ENCODE measurements around the gene CXorf66. TPM values are rescaled to one million over a fixed set of nuclear protein-coding genes. Genes with fewer than 3 reads are reported as not detected.

The CXorf66 gene
- total RNA-seq, 4 donors from 2014 or later, result not detected

DNA sequence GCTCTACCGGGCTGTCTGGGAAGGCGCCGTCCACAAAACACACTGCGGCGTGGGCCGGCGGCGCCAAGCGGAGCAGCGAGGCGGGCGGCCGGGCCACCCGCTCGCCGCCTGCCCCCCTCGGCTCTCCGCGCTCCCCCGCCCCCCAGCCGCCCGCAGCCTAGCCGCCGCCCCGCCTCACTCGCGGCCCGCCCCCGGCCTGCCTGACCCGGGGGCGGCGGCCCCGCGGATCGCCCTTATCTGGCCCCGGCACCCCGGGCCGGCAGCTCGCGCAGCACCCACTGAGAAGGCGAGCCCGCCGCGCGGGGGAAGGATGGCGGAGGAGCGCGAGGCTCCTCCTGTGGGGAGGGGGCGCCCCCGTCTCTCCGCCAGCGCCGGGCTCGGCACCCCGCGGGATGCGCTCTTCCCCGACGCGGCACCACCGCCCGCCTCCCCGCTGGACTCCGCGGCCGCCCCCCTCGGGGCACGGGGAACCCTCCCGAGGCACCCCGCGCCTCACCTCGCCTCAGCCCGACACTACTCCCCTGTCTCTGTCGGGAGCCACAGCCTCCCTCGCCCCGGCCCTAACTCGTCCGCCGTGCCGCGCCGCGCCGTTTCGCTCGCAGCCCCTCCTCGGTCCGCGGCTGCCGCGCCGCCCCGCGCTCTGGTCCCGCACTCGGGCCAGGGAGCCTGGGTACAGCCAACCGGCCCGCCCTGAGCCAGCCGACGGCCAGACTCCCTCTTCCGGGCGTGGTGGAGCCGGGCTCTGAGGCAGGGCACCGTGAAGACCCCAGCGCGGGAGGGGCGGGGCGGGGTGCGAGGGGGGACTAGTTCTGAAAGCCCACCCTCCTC, 33.0 kb downstream of the CXorf66 start:
- TF ChIP-seq, protein P1, sequence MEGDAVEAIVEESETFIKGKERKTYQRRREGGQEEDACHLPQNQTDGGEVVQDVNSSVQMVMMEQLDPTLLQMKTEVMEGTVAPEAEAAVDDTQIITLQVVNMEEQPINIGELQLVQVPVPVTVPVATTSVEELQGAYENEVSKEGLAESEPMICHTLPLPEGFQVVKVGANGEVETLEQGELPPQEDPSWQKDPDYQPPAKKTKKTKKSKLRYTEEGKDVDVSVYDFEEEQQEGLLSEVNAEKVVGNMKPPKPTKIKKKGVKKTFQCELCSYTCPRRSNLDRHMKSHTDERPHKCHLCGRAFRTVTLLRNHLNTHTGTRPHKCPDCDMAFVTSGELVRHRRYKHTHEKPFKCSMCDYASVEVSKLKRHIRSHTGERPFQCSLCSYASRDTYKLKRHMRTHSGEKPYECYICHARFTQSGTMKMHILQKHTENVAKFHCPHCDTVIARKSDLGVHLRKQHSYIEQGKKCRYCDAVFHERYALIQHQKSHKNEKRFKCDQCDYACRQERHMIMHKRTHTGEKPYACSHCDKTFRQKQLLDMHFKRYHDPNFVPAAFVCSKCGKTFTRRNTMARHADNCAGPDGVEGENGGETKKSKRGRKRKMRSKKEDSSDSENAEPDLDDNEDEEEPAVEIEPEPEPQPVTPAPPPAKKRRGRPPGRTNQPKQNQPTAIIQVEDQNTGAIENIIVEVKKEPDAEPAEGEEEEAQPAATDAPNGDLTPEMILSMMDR (IDR thresholded peaks at IDR 0.05; ENCODE audit: low read depth), result no peak

DNA sequence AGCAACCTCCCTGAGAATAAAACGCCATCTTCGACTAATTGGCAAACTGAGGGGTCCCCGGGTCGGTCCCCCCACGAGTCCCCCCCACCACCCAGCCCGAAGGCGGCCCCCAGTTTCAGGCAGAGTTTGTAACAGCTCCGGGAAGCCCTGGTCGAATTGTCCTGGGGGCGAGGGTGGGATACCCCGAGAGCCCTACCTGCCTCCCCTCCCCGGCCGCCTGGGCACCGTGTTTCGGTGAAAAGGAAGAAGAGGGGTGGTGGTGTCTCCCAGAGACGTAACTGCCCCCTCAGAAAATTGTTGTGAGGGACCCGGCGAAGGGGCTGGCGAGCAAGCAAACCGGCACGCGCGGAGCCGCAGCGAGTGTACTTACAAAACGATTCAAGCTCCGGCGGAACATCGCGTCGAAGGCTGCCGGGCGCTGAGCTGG, 33.7 kb downstream of the CXorf66 start:
- TF ChIP-seq, protein P1 (IDR thresholded peaks at IDR 0.05; ENCODE audit: low read depth), result no peak

DNA sequence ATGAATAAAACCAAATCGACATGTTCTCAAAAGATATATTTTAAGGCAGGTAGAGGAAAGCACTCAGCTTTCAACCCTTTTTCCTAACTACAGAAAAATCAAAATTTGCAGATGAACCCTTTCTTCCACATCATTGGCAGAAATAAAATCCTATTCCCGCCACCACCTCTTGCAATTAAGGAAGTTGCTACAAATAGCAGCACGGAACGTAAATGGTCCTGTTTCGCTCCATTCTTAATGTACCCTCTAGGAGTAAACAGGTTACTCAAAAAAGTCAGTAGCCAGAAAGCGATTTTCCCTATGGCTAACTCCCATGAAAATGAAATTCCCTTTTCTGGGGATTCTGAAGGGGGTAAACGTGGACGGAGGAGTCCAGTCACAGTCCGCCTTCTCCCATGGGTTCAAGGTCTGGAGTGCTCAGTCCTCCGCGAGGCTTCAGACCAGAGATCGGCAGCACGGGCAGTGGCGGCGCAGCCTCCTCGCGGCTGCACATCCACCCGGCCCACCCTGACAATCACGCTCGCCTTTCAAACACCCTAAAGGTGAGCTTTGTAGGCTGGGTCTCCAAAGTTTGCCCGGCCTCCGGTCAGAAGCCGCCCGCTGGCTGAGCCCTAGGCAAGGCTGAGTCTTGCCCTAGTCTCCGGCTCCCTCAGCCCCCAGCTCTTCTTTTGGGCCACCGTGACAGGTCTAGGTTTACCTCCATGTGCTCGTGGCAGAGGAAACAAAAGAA, 34.2 kb downstream of the CXorf66 start:
- TF ChIP-seq, protein P1 (IDR thresholded peaks at IDR 0.05; ENCODE audit: low read depth), result no peak

DNA sequence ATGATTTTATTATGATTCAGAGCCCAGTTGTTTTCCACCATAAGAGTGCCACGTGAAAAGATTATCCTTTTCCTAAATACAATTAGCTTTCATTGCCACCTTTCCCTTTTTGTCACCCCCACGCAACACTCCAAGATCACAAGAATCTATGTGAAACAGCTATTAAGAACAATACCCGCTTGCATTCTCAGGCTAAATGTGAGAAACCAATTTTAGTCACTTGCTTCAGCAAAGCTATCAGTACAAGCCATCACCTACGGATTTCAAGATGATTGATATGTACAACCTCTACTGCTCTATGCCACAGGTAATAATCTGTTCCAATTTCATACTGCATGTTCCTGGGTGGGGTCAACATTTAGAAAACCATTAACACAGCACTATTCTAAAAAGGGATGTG, 34.9 kb downstream of the CXorf66 start:
- TF ChIP-seq, protein P1 (IDR thresholded peaks at IDR 0.05; ENCODE audit: low read depth), result no peak

DNA sequence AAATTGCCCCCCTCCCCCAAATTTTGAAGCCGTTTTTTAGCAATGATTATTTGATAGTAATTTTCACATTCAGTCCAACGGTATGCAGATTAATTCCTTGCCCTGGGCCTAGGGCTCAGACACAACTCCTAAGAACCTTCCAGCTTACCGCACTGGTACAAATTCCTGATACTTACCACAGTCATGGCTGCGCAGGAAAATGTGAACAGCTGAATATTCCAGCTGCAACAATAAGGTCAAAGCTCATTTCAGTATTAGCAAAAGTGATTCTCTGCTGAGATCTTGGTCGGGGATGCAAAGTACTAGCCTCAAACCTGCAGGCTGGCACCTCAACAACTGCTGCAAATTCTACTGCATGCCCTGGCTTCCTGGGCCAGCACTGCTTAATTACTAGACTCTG, 35.4 kb downstream of the CXorf66 start:
- TF ChIP-seq, protein P1 (IDR thresholded peaks at IDR 0.05; ENCODE audit: low read depth), result no peak

DNA sequence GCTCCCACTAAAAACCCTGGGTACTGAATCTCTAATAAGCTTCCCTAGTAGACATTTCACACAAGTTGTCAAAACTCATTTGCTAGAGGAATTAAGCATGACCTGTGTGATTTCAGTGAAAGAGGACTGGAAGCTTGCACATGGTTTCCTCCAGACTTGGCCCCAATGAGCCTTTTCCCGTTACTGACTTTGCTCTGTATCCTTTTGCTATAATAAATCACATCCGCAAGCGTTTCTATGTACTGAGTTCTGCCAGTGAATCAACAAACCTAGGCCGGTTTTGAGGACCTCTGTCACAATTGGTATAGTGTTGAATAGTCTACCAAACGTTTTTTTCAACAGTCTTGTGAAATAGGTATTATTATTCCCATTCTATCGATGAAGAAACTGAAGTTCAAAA, 40.6 kb downstream of the CXorf66 start:
- TF ChIP-seq, protein P1 (IDR thresholded peaks at IDR 0.05; ENCODE audit: low read depth), result no peak

DNA sequence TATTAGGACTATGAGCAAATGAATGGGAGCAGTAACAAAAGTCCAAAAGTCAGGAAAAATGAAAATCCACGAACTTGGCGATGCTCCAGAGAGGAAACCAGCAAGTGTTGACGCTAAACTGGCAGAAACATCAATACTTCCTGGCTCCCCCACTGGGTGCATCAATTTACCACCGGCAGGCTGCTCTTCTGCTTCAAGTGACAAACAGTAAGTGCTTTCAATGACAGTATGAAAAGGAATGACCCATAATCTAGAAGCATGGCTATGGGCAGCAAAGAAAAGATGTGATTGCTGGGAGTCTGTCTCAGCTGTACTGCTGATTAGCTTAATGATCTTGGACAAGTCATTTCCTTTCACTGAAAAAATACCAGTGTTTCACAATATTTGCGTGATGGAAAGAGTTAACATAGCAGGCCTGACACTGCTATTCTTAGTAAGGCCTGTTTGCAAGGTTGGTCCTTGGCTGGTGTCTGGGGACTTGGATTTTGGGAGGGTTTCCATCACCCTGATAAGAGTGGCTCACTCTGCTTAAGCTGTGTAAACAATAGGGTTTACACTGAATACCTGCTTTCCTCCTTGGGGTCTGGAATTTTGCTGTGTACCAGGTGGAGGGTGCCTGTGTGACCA, 41.1 kb downstream of the CXorf66 start:
- TF ChIP-seq, protein P1 (IDR thresholded peaks at IDR 0.05; ENCODE audit: low read depth), result no peak
